GM18858 (cell line): ENCODE results near the gene AAMP.
"Not testable (repeated sequence)": the region's sequence is repeated elsewhere in the genome, so short reads cannot be mapped to it uniquely, and the experiment has no call there.

Experiments
- ATAC-seq: cut with Tn5 transposase; IDR thresholded peaks from one replicate; pipeline ENCODE4 v1.9.1; 2021; ENCODE audit not compliant: unreplicated experiment

AAMP gene

DNA sequence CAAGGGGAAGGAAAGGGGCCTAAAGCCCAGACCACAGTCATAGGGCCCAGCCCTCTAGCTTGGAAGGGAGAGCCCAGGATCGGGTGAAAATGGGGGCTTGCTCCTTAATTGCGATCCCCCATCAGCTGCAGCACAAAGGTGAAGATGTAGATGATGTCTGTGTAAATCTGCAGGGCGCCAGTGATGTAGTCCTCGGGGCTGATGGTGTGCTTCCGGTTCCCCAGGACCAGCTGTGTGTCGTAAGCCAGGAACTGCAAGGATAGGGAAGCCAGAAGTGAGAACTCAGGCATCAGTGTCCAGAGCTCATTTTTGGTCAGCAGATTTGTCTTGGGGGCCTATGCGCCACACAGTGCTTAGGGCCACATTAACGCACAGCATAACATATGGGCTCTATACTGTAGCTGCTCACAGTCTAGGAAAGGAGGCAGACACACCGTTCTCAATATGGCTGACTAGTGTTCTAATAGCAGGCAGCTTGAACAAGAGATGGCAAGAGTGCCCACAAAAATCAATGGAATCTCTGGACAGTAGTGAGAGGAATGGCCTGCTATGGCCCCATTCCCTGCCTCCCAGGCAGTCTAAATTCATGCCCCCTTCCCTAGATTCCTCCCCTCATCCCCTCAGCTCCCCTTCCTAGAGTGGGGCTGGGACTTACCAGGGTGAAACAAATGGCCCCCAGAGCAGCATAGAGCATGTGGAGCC is 5.6 kb upstream of the AAMP start:
- ATAC-seq: no peak

DNA sequence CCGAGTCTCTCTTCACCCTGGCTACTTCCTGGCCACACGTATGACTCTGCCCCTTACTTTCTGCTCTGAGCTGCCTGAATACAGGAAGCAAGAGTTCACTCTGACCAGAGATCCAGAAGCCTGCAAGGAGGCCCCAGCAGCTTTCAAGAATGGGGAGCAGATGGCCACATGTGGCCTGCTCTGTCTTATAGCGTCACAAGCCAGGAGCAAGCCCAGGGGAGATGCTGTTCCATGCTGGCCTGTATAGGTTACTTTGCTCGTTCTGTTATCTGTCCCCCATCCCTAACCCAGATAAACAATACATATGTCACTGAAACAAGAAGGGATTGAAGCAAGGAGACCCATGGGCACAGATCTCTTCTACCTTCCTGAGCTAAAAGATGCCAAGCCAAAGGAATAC is 4.6 kb upstream of the AAMP start:
- no peak for ATAC-seq

DNA sequence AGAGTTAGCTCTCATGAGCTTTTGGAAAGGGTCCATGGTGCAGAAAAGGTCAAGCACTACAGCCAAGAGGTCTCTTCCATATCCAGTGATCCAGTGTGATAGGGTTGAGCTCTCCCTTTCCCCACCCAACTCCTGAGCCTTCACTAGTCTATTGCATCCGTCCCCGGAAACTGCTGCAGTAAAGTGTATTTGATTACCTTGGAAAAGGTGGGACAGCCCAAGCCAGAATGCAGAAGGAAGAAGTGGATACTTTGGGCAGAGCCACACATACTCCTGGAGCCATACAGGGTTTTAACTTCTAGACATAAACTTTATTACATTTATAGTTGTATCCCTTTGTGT is 3.9 kb upstream of the AAMP start:
- no peak for ATAC-seq

DNA sequence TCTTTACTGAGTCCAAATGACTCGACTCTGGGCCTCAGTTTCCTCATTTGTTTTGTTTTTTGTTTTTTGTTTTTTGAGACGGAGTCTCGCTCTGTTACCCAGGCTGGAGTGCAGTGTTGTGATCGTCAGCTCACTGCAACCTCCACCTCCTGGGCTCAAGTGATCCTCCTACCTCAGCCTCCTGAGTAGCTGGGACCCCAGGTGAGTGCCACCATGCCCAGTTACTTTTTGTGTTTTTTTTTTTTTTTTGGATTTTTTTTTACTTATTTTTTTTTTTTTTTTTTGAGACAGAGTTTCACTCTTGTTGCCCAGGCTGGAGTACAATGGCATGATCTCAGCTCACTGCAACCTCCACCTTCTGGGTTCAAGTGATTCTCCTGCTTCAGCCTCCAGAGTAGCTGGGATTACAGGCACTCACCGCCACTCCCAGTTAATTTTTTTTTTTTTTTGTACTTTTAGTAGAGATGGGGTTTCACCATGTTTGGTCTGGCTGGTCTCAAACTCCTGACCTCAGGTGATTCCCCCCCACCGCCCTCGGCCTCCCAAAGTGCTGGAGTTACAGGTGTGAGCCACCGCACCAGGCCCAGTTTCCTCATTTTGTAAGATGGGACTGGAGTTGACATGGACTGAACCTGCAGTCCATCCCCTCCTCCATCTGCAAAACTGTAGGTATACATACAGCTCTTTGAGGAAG is 3.4 kb upstream of the AAMP start:
- not testable (repeated sequence) for ATAC-seq

DNA sequence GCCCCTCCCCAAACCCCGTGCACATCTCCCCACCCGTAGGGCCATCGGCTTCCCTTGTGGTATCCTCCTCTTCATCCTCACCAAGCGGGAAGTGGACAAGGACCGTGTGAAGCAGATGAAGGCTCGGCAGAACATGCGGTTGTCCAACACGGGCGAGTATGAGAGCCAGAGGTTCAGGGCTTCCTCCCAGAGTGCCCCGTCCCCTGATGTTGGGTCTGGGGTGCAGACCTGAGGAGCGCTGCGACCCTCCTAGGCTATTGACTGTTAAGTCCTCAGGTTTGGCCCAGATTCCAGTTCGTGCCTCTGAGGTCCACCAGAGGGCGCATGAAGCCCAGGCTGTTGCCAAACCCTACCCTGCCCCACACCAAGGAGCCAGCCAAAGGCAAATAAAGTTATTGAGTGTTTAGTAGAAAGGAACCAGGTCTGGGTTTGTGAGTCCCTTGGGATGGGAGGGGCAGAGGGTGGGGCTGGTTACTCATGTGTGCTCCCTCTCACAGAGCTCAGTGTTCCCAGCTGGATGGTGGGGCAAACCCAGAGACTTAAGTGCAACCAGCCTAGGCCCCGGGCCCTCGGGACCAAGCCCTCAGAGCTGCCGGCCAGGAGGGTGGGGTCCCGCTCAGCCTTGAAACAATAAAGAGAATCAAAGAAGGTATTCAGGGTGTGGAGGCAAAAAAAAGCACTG is 2.7 kb upstream of the AAMP start:
- ATAC-seq: no peak

DNA sequence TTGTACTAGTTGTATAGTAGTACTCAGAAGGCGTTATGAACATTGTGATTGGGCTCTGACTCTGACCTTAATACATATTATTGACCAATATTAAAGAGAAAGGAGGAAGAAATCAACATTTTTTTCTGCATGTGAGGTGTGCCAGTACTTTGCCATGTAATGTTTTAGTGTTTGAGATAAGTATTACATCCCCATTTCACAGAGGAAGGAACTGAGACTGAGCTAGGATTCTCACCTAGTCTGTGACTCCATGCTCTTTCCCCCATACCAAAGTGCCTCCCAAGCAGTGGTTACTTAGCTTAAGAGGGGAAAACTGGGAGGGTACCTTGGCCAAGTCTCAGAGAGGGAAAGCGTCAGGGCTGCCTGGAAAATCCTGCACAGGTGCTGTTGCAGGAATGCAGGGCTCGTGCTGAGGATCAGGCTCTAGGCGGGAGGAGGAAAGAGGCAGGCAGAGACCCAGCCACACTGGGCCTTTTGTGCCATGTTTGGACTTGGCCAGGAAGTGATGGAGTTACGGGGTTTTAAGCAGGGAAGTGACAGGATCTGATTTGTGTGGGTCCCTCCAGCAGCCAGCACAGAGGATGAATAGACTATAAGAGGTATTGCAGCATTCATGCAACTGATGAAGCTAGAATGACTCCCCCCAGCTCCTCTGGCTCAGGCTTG is 2.1 kb upstream of the AAMP start:
- ATAC-seq: no peak

DNA sequence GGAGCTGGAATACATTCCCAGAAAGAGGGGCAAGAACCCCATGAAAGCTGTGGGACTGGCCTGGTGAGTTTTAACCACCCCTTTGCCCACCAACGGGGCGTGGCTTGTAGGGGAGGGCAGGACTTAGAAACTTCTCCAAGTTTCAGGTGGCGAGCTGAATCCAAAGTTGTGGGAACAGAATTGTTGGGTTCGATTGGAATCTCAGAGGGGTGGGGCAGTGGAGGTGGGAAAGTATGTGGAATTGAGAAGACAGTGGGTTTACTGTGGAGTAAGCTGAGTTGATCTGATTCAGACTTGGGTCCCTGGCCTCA is 1.5 kb upstream of the AAMP start:
- no peak for ATAC-seq

DNA sequence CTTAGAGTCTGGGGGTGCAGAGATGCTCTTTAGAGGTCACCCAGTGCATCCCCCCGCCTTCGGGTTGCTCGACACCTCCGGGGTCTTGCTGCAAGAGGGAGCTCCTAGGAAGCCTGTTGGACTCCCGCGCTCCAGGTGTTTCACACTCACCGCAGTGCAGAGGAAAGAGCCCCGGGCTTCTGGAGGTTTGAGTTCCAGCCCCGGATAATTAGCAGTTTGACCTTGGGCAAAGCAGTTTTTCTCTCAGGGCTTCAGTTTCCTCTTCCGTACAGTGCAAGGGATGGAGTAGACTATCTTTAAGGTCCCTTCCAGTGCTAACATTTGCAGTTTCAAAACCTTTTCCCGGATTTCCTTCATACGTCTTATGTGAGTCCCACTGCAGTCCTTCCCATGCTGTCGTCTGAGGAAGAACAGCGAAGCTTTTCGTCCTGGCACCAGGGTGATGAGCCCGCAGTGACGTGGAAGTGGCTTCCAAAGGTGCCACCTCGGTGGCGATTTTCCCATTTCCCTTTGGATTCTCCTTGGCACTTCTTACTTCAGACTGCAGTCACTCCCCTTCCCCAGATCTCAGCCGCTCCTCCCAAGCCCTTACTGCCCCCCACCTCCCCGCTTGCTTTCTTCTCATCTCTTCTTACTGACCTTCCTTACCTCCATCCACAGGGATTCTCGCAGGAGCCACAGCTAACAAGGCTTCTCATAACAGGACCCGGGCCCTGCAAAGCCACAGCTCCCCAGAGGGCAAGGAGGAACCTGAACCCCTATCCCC is 967 bp upstream of the AAMP start:
- no peak for ATAC-seq

DNA sequence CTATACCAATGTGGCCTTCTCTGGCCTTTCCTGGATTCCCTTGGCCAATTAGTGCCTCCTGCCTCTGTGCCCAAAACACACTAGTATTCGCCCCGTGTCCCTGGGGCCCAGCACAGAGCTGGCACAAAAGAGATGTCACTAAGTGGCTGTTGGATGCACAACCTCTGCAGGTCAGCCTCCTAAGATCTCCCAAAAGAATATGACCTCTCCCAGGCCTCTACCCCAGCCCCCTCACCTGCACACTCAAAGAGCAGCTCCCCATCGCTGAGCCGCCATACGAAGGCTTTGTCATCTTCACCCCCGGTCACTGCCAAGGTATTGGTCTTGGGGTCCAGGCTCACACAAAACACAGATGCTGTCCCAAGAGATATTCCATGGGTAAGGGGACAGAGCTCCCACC is 2.7 kb downstream of the AAMP start:
- no peak for ATAC-seq

DNA sequence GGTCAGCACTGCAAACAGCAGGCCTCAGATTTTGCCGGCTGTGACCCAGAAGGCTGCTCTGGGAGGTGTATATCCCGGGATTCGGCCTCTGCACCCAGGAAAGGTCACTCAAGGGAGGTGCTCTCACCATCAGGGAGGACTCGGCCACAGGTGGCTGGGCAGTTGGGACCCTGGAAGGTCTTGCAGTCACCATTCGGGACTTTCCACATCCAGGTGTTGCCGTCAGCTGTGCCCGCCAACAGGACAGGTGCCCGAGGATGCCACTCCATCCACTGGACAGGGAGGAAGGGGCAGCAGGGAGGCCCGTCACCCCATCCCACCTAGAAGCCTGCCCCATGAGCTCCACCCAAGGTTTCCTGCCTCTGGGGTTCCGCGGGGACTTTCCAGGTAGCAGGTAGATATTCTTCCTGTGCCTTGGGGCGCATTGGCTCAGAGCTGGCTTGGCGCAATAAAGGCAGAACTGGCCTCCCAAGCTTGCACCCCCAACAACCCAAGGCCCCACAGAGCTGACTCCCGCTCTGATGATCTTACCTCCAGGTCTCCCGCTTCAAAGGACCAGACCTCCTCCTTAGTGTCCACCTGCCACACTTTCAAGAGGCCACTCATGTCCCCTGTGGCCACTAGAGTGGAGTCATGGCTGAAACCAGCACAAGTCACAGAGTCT is 3.5 kb downstream of the AAMP start:
- ATAC-seq: no peak

DNA sequence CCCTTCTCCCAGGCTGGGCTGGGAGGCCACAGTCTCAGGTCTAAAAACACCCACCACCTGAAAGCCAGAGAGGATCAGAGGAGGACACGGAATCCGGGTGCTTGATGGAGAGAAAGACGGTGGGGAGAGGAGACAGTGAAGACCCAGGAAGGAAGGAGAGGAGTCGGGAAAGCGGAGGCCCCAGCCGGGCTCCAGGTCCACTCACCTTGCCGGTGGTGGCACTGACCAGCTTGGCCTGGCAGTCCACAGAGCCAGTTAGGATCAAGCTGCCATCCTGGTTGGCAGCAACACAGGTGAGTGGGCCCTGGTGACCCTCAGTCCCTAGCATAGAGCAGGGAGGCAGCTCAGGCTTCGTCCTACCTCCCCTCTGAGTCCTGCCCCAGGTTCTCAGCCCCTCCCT is 4.3 kb downstream of the AAMP start:
- ATAC-seq: no peak

DNA sequence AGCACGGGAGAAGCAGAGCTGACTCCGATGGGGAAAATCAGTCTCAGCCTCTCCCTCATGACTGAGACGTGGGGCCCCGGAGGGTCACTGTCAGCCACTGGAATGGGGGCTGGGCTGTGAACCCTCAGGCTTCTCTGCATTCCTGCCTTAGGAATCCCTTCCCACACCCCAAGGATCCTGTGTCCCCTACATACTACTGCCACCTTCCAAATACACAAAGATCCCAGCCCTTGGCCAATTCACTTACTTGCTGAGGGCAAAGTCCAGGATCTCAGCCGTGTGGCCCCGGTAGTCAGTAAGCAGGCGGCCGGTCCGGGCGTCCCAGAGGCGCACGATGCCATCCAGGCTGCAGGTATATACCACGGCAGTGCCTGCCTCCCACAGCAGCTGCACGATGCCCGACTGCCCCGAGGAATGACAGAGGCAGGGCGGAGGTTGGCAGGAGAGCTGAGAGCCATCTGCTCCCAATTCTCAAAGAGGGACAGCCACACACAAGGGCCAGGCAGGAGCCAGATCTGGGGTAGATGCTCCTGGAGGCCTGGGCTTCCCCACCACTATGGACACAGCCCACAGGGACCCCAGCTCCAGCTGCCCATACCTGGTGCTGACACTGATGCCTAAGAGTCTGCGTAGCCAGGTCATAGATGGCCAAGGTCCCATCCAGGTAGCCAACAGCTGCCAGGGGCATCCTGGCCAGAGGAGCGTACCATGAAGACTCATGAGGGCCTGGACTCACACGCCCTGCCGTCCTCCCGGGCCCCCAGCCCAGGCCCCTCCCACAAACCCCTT is 5.0 kb downstream of the AAMP start:
- ATAC-seq: no peak

DNA sequence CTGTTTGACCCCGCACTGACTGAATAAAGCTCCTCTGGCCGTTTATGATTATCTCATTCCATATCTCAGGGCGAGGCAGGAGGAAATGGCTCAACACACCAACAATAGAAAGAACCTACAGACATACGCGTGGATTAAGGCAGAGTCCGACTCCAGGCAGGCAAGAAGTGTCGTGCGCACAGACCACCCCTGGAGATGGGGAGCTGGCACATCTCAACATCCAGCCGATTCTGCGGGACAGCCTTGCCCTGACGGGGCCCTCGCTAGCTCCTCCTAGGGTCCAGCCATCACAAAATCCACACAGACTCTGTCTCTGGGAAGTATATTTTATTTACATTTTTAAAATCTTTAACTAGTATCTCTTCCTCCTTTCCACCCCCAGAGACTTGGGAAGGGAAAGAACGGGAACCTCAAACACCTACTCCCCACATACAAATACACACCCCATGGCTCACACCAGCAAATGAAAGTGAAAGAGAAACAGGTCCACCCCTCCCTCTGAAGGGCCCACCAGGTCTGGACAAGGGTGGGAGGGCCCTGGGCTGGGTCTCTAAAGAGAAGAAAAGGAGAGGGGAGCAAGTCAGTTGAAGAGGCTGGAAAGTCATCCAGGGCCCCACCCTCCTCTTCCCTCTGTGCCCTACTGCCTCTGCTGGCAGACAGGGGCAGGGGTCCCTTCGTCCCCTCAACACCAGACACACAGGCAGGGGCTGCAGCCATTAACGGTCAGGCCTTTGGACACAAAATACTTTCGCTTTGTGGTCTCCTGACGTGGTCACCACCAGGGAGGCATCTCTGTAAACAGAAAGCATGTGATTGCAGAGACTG is 5.9 kb downstream of the AAMP start:
- no peak for ATAC-seq

DNA sequence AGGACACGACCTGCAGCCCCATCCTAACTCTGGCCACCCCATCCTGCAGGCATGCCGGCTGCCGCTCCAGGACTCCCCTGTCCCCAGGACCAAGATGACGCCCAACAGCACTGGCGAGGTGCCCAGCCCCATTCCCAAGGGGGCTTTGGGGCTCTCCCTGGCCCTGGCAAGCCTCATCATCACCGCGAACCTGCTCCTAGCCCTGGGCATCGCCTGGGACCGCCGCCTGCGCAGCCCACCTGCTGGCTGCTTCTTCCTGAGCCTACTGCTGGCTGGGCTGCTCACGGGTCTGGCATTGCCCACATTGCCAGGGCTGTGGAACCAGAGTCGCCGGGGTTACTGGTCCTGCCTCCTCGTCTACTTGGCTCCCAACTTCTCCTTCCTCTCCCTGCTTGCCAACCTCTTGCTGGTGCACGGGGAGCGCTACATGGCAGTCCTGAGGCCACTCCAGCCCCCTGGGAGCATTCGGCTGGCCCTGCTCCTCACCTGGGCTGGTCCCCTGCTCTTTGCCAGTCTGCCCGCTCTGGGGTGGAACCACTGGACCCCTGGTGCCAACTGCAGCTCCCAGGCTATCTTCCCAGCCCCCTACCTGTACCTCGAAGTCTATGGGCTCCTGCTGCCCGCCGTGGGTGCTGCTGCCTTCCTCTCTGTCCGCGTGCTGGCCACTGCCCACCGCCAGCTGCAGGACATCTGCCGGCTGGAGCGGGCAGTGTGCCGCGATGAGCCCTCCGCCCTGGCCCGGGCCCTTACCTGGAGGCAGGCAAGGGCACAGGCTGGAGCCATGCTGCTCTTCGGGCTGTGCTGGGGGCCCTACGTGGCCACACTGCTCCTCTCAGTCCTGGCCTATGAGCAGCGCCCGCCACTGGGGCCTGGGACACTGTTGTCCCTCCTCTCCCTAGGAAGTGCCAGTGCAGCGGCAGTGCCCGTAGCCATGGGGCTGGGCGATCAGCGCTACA is 7.0 kb downstream of the AAMP start:
- ATAC-seq: no peak

DNA sequence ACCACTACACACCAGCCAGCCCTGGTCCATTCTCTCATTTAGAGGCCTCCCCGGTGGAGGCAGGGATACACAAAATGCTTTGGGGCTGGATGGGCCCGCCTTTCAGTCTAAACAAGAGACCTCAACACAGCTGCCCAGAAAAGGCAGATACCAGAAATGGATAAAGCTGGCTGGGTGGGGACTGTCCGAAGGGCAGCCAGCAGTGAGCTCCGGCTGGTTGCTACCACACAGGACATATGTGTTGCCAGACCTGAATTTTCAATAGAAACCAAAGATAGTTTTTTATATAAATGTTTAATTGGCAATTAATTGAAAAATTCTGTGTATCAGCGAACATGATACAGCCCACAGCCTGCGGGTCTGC is 7.7 kb downstream of the AAMP start:
- no peak for ATAC-seq

DNA sequence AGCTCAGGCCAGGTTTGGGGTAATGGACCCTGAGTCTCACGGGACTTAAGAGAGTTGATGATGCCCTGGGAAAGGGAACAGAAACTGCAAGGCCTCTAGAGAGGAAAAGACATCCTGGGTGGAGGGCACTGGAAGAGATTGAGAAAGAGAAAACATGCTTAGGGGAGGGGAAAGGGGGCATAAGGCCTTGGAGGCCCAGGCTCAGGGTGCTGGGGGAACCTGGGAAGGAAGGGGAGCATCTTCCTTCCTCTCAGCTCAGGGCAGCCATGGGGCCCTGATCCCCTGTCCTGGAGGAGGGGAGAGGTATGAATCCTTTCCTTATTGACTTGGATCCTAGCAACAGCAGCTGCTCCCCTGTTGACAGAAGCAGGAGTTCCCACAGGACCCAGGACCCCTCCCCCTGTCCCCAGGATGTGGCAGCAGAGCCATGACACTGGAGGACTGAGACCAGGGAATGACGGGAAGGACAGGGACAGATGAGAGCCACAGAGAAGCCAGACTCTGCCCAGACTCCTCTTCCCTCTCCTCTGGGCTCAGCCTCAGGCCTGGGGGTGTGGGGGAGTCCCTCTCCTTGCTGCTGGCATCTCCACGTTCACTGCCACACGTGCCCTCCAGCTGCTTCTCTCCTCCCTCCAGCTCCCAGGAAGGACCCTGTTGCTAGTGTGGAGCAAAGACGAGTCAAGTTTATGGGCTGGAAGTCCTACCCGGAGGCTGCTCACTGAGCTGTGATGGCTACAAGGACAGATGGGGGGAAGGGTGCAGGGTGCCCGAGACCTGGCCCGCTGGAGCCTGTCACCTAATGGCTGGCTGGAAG is 8.3 kb downstream of the AAMP start:
- ATAC-seq: no peak

DNA sequence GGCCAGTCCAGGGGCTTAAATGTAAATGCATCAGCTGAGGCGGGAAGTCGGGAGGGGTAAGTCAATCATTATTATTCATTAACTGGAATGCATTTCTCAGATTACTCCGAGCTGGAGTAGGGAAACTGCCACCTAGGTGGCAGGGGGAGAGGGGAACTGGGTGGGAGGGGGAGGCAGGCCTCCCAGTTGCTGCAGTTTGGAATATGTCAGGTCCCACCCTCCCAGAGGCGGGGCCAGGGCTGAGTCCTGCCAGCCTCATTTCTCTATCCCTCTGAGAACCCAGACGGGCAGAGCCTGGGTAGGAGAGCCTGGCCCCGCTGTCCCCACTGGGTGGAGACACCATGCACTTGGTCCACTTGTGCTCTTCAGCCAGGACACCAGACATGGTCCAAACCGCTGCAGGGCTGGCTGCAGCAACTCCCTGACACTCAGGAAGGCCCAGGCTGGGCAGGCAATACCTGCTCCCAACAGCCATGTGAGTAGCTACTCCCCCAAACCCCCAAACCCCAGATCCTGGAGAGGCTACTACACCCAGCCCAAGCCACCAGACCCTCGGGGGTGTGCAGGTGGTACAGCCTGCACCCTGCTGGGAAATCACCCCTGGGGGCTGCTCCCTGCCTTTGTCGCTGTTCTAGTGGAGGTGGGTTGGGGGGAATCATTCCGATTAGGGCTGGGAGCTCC is 9.1 kb downstream of the AAMP start, which contains the start of gene GPBAR1:
Gene GPBAR1, plus strand, starts transcription at position 274 of the 681 bp plus-strand sequence. CDS start 1,710 bp downstream, outside the sequence.
- ATAC-seq: no peak
